HepG2 (cell line): Measurements from ENCODE around the gene HECTD4. TPM values are rescaled to one million over a fixed set of nuclear protein-coding genes. Genes with fewer than 3 reads are reported as not detected.

Experiments used
- AGO2 ChIP-seq: fragments of 200-400 bp; formaldehyde crosslinking; optimal IDR thresholded peaks from 2 replicates; pipeline ENCODE3; 2017; ENCODE audit warnings: mild to moderate bottlenecking, low read depth, low read length, moderate library complexity
- BATF2 ChIP-seq: sonication (generic); formaldehyde crosslinking; IDR thresholded peaks from 2 replicates; pipeline ENCODE4 v1.8.0; 2022; ENCODE audit warnings: mild to moderate bottlenecking, missing genetic modification reagents, moderate library complexity
- ETV5 ChIP-seq: IDR thresholded peaks from 2 replicates; pipeline ENCODE4 v1.6.1; 2018; ENCODE audit warnings: missing biosample characterization, missing genetic modification reagents, inconsistent platforms, borderline replicate concordance
- FOXP1 ChIP-seq, 2 experiments: fragments of 450-650 bp in 1 of 2; IDR thresholded peaks; 2 replicates each; pipeline ENCODE4 v1.6.1; 2017 to 2018; ENCODE audit warnings: antibody characterized with exemption in 1 of 2
- KDM1A ChIP-seq: IDR thresholded peaks from 2 replicates; pipeline ENCODE4 v1.6.1; 2016; ENCODE audit warnings: missing compliant biosample characterization
- MATR3 ChIP-seq: sonication (generic); formaldehyde crosslinking; IDR thresholded peaks from 2 replicates; pipeline ENCODE4 v1.4.0; 2020; ENCODE audit warnings: missing genetic modification reagents
- MZF1 ChIP-seq: sonication (generic); formaldehyde crosslinking; IDR thresholded peaks from 2 replicates; pipeline ENCODE4 v1.8.1; 2023; ENCODE audit warnings: mild to moderate bottlenecking, missing genetic modification reagents, borderline replicate concordance
- NCOA2 ChIP-seq: sonication (generic); formaldehyde crosslinking; IDR thresholded peaks from 2 replicates; pipeline ENCODE4 v1.8.0; 2022; ENCODE audit warnings: inconsistent platforms
- NCOA5 ChIP-seq: sonication (generic); formaldehyde crosslinking; IDR thresholded peaks from 2 replicates; pipeline ENCODE4 v1.4.0; 2020; ENCODE audit warnings: missing genetic modification reagents
- NCOR1 ChIP-seq: fragments of 200-600 bp; sonication (generic); IDR thresholded peaks from 2 replicates; pipeline ENCODE4 v1.7.0; 2017; ENCODE audit warnings: antibody characterized with exemption, low read length, borderline replicate concordance
- SCMH1 ChIP-seq: sonication (generic); formaldehyde crosslinking; IDR thresholded peaks from 2 replicates; pipeline ENCODE4 v1.9.0; 2021; ENCODE audit warnings: missing genetic modification reagents, mild to moderate bottlenecking, borderline replicate concordance
- SOX5 ChIP-seq: IDR thresholded peaks from 2 replicates; pipeline ENCODE4 v1.6.1; 2016; ENCODE audit warnings: borderline replicate concordance
- TBX3 ChIP-seq: fragments of 450-650 bp; IDR thresholded peaks from 2 replicates; pipeline ENCODE4 v1.6.1; 2017; ENCODE audit warnings: antibody characterized with exemption, mild to moderate bottlenecking, inconsistent platforms, borderline replicate concordance
- U2AF2 ChIP-seq: fragments of 200-400 bp; formaldehyde crosslinking; IDR thresholded peaks from 2 replicates; pipeline ENCODE4 v1.6.1; 2017; ENCODE audit warnings: low read depth, mild to moderate bottlenecking, low read length
- ZBTB42 ChIP-seq: sonication (generic); formaldehyde crosslinking; IDR thresholded peaks from 2 replicates; pipeline ENCODE4 v1.5.0; 2020; ENCODE audit warnings: mild to moderate bottlenecking, missing genetic modification reagents
- ZFP1 ChIP-seq: IDR thresholded peaks from 2 replicates; pipeline ENCODE4 v1.6.1; 2016
- ZNF138 ChIP-seq: sonication (generic); formaldehyde crosslinking; IDR thresholded peaks from 2 replicates; pipeline ENCODE4 v1.5.0; 2020; ENCODE audit warnings: mild to moderate bottlenecking, low read depth, missing genetic modification reagents
- ZNF142 ChIP-seq: sonication (generic); formaldehyde crosslinking; IDR thresholded peaks from 2 replicates; pipeline ENCODE4 v1.4.0; 2020; ENCODE audit warnings: missing genetic modification reagents
- ZNF232 ChIP-seq: sonication (generic); formaldehyde crosslinking; IDR thresholded peaks from 2 replicates; pipeline ENCODE4 v1.4.0; 2020; ENCODE audit warnings: missing genetic modification reagents, borderline replicate concordance
- ZNF34 ChIP-seq: sonication (generic); formaldehyde crosslinking; IDR thresholded peaks from 2 replicates; pipeline ENCODE4 v1.4.0; 2020; ENCODE audit warnings: mild to moderate bottlenecking, missing genetic modification reagents, borderline replicate concordance
- ZNF430 ChIP-seq: sonication (generic); formaldehyde crosslinking; IDR thresholded peaks from 2 replicates; pipeline ENCODE4 v1.9.0; 2021; ENCODE audit warnings: mild to moderate bottlenecking, missing genetic modification reagents
- ZNF501 ChIP-seq: sonication (generic); formaldehyde crosslinking; IDR thresholded peaks from 2 replicates; pipeline ENCODE4 v1.5.1; 2020; ENCODE audit warnings: mild to moderate bottlenecking, moderate library complexity, missing genetic modification reagents
- ZNF879 ChIP-seq: sonication (generic); formaldehyde crosslinking; IDR thresholded peaks from 2 replicates; pipeline ENCODE4 v1.8.1; 2023; ENCODE audit warnings: missing genetic modification reagents
- polyA plus RNA-seq, 8 experiments: library from polyadenylated mRNA; depleted of rRNA in 3 of 8; stranded (reverse) in 7 of 8; unstranded in 1 of 8; fragments of >200 nt; fragmentation: Illumina TruSeq in 4 of 8; extraction: Trizol in 4 of 8; gene quantifications; 2 replicates each; pipeline versions ENCODE4 v1.2.1 to v1.2.3, GENCODE V29; 2011 to 2016; ENCODE audit warnings: low read depth in 4 of 8, missing spikeins in 1 of 8, mixed read lengths in 1 of 8; ENCODE audit not compliant: insufficient read depth in 1 of 8
- total RNA-seq, 5 experiments: library from RNA; depleted of rRNA; stranded (reverse); fragments of >200 nt; fragmentation: Illumina TruSeq; extraction: Trizol; gene quantifications; 2 replicates each; pipeline ENCODE4 v1.2.3, GENCODE V29; 2016; ENCODE audit warnings: low read depth in 1 of 5
- TF ChIP-seq, protein P1 (sequence below): sonication (generic); formaldehyde crosslinking; IDR thresholded peaks from 2 replicates; pipeline ENCODE4 v1.4.0; 2020; ENCODE audit warnings: missing genetic modification reagents, low read depth, mild to moderate bottlenecking, borderline replicate concordance

HECTD4 gene
- total and polyA plus RNA-seq, 2 of the 13 experiments (the other 11 are each of a cell fraction or from before 2014, with no cell fraction given), result 9.0 to 11.4 TPM

DNA sequence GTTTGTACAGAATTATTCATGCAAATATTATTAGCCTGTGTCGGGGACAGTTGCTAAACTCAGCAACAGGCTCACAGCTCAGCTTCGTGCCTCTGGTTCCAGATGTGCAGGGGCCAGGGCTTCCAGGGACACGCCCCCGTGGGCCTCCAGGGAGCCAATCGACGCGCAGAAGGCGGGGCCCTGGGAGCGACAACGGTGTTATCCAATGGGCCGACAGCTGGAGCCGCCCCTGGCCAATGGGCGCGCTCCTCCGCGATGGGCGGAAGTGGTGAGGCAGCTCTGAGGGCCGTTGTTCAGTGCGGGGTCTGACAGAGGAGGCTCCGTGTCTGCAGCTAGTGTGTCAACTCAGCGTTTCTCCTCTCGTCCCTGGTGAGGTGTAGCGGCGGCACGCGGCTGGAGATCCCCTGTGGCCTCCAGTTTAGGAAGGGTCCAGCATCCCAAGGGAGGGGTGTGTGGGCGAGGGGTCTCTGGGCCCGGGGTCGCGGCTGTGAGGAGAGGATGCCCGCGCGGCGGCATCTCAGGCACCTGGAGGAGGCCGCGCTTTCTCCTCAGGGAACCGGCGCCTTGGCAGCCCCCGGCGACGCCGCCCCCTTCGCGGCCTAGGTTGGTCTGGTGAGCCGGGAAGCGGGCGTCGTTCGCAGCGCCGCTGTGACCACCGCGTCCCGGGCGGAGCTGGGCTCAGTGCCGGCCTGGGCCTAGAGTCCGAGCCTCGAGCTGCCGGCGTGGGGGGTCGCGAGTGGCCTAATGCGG is 256.8 kb downstream of the HECTD4 start, which contains the start of gene TRAFD1 (continued):
- TF ChIP-seq ZNF879 (CRISPR knock-in tag) (no peak), BATF2 (no peak), NCOA2 (no peak), AGO2 (peak; percentile 74), NCOR1 (no peak), KDM1A (CRISPR knock-in tag) (no peak), ZBTB42 (CRISPR knock-in tag) (peak; percentile 100), NCOA5 (CRISPR knock-in tag) (no peak), ZNF142 (CRISPR knock-in tag) (0 out of 2 replicates have a peak, but pooled peaks have one; percentile 36), SCMH1 (CRISPR knock-in tag) (no peak), ZNF232 (CRISPR knock-in tag) (peak; percentile 70; the same call in 1 of the 2 replicates), TBX3 (no peak), ZNF34 (CRISPR knock-in tag) (peak; percentile 77; the same call in 1 of the 2 replicates), ZNF430 (peak; percentile 68; the same call in 1 of the 2 replicates), FOXP1 (IDR thresholded peaks at IDR 0.05) (no peak), FOXP1 (CRISPR knock-in tag; IDR thresholded peaks at IDR 0.05) (no peak), ZNF501 (CRISPR knock-in tag) (peak; percentile 70), U2AF2 (no peak), MATR3 (CRISPR knock-in tag) (no peak), ZNF138 (CRISPR knock-in tag) (no peak), ZFP1 (no peak), MZF1 (0 out of 2 replicates have a peak, but pooled peaks have one; percentile 57), SOX5 (CRISPR knock-in tag) (no peak), ETV5 (peak; percentile 58)
- TF ChIP-seq, protein P1, sequence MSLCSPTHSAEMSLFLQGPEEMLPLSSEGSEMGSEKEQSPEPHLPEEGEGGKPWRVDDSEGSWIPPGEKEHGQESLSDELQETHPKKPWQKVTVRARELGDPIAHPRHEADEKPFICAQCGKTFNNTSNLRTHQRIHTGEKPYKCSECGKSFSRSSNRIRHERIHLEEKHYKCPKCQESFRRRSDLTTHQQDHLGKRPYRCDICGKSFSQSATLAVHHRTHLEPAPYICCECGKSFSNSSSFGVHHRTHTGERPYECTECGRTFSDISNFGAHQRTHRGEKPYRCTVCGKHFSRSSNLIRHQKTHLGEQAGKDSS (CRISPR knock-in tag), result peak; percentile 62; the same call in 1 of the 2 replicates
